D721Med (cell line): ENCODE results near the gene ARHGEF38.
A peak's percentile ranks its signal among the peaks of the same experiment; 100 is the strongest.

Experiments used
- DNase-seq: peaks from one replicate; pipeline ENCODE4 v3.0.0; 2011; ENCODE audit warnings: low spot score; ENCODE audit not compliant: insufficient read length
- FAIRE-seq: peaks from 2 replicates; lab custom pipeline; 2011; peaks lifted over from hg19 to GRCh38; lab: Jason Lieb, UNC
- CTCF ChIP-seq: IDR thresholded peaks from 2 replicates; pipeline ENCODE4 v1.5.1; 2012; ENCODE audit warnings: mild to moderate bottlenecking, control low read depth; ENCODE audit not compliant: insufficient read depth; ENCODE audit errors: missing control alignments

The ARHGEF38 gene

GRCh38 chr4:105543881-105544280, 8.5 kb upstream of the ARHGEF38 start:
- no peak for TF ChIP-seq CTCF
- FAIRE-seq (no peak), DNase-seq (no peak)

- FAIRE-seq: no peak
- no peak for TF ChIP-seq CTCF
Observed at GRCh38 chr4:105544520-105545286, 7.7 kb upstream of the ARHGEF38 start.

GRCh38 chr4:105546086-105546485, 6.3 kb upstream of the ARHGEF38 start:
- TF ChIP-seq CTCF: no peak
- FAIRE-seq (peak; percentile 60), DNase-seq (no peak)

More at GRCh38 chr4:105544520-105545286, 7.7 kb upstream of the ARHGEF38 start:
- DNase-seq: no peak

GRCh38 chr4:105547769-105548168, 4.7 kb upstream of the ARHGEF38 start:
- no peak for FAIRE-seq
- TF ChIP-seq CTCF: no peak

GRCh38 chr4:105548483-105548882, 3.9 kb upstream of the ARHGEF38 start:
- no peak for TF ChIP-seq CTCF
- no peak for FAIRE-seq

More at GRCh38 chr4:105547769-105548168, 4.7 kb upstream of the ARHGEF38 start:
- DNase-seq: no peak

GRCh38 chr4:105550641-105551040, 1.8 kb upstream of the ARHGEF38 start:
- TF ChIP-seq CTCF: no peak
- DNase-seq: no peak
- peak; percentile 11 for FAIRE-seq

More at GRCh38 chr4:105548483-105548882, 3.9 kb upstream of the ARHGEF38 start:
- DNase-seq: no peak

- TF ChIP-seq CTCF: no peak
- DNase-seq: no peak
- no peak for FAIRE-seq
Observed at GRCh38 chr4:105555409-105555808, 3.0 kb downstream of the ARHGEF38 start.
